Stimulated activated CD8-positive, alpha-beta memory T cell treated with anti-CD3 and anti-CD28 coated beads, Interleukin-7, amount 100 ng/mL, for 1 hour (primary cell): ENCODE data around the gene BTBD8.

Experiments used
- DNase-seq, 2 donors: peaks; one replicate each; pipeline ENCODE4 v3.0.0-alpha.2; 2020; ENCODE audit warnings: low read depth in 2 of 2

The BTBD8 gene

GRCh38 chr1:92091625-92092024, 11.5 kb downstream of the BTBD8 start:
- no peak for DNase-seq

GRCh38 chr1:92094090-92094489, 13.9 kb downstream of the BTBD8 start:
- no peak for DNase-seq

GRCh38 chr1:92094595-92094994, 14.4 kb downstream of the BTBD8 start:
- no peak for DNase-seq

- no peak for DNase-seq
These were observed 15.7 kb downstream of the BTBD8 start for GRCh38 chr1:92095874-92096273.

- DNase-seq: no peak
These were observed 16.2 kb downstream of the BTBD8 start for GRCh38 chr1:92096317-92096716.

GRCh38 chr1:92105546-92106081, 25.5 kb downstream of the BTBD8 start:
- DNase-seq: no peak

- no peak for DNase-seq
These were observed 28.5 kb downstream of the BTBD8 start for GRCh38 chr1:92108631-92109030.

GRCh38 chr1:92117526-92117925, 37.4 kb downstream of the BTBD8 start:
- no peak for DNase-seq

- no peak for DNase-seq
These were observed 38.7 kb downstream of the BTBD8 start for GRCh38 chr1:92118826-92119225.

- DNase-seq: no peak
These were observed 43.7 kb downstream of the BTBD8 start for GRCh38 chr1:92123868-92124267.

- no peak for DNase-seq
These were observed 45.1 kb downstream of the BTBD8 start for GRCh38 chr1:92125204-92125603.

- no peak for DNase-seq
These were observed 45.9 kb downstream of the BTBD8 start for GRCh38 chr1:92126088-92126487.

GRCh38 chr1:92134331-92134730, 54.2 kb downstream of the BTBD8 start:
- DNase-seq: no peak

GRCh38 chr1:92136341-92136740, 56.2 kb downstream of the BTBD8 start:
- no peak for DNase-seq

- no peak for DNase-seq
These were observed 74.8 kb downstream of the BTBD8 start for GRCh38 chr1:92154934-92155333.

- DNase-seq: no peak
These were observed 79.4 kb downstream of the BTBD8 start for GRCh38 chr1:92159593-92159992.

- no peak for DNase-seq
These were observed 85.2 kb downstream of the BTBD8 start for GRCh38 chr1:92165389-92165788.

- no peak for DNase-seq
These were observed 87.0 kb downstream of the BTBD8 start for GRCh38 chr1:92167151-92167550.

- no peak for DNase-seq
These were observed 88.5 kb downstream of the BTBD8 start for GRCh38 chr1:92168657-92169056.

GRCh38 chr1:92169214-92170005, 89.3 kb downstream of the BTBD8 start:
- no peak for DNase-seq

GRCh38 chr1:92184632-92185031, 104.5 kb downstream of the BTBD8 start:
- DNase-seq: no peak

- no peak for DNase-seq
These were observed 105.9 kb downstream of the BTBD8 start for GRCh38 chr1:92186081-92186480.

GRCh38 chr1:92188436-92189255, 108.5 kb downstream of the BTBD8 start:
- no peak for DNase-seq
